ENCODE results near the gene ARHGAP24. TPM values are rescaled to one million over a fixed set of nuclear protein-coding genes. Genes with fewer than 3 reads are reported as not detected.

The ARHGAP24 gene
- total and polyA plus RNA-seq, 2 donors (not counting 1 experiment from before 2014, with no cell fraction given), result 48.4 to 141 TPM

DNA sequence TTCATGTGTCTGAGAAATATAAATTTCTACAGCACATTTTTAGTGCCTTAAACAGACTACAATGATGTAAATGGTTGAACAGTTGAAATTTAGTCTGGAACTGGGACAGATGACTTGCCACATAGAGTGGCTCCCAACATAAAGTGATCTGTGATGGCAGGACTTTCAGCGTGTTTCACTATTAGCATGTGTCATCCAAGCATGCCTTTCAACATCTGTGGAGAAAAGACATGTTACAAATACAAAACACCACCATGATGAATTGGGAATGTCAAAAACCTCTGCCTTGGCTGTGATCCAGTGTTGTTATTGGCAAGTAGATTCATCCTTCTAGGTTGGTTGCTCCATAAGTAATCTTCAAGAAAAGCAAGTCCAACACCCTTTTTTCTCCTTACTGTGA is 536.2 kb downstream of the ARHGAP24 start:
- Histone ChIP-seq H3K9me3 (ENCODE audit: control extremely low read depth in 1 of 3, control insufficient read depth in 2 of 3, insufficient read depth in 1 of 3, low read length in 2 of 3) (no peaks in the 10 kb centered on the region), H3K27me3 (replicated peaks in 1 of 4; ENCODE audit: control extremely low read depth in 1 of 4, control insufficient read depth in 3 of 4, insufficient read depth in 4 of 4, low read length in 3 of 4) (no peaks in the 10 kb centered on the region), H3K9ac (ENCODE audit: low read length) (no peak overlapping the region), H3K4me3 (ENCODE audit: control extremely low read depth in 1 of 5, extremely low read depth in 1 of 5, insufficient read depth in 1 of 5, low read depth in 2 of 5, low read length in 4 of 5) (no peak overlapping the region), H3K4me2 (replicated peaks; ENCODE audit: low read depth, low read length, poor library complexity, severe bottlenecking) (no peak overlapping the region), H3K27ac (ENCODE audit: low read length in 2 of 2) (no peak overlapping the region), H4K20me1 (ENCODE audit: control insufficient read depth, insufficient read depth, low read length, poor library complexity, severe bottlenecking) (no peaks in the 10 kb centered on the region), H3K36me3 (replicated peaks in 1 of 2; ENCODE audit: control extremely low read depth in 1 of 2, control insufficient read depth in 1 of 2, extremely low read depth in 1 of 2, insufficient read depth in 2 of 2, low read length in 1 of 2) (no peaks in the 10 kb centered on the region), H2AFZ (ENCODE audit: insufficient read depth, low read depth, low read length, poor library complexity, severe bottlenecking) (no peak overlapping the region), H3K4me1 (ENCODE audit: control insufficient read depth in 2 of 2, insufficient read depth in 2 of 2, low read length in 2 of 2) (peaks cover 15% of the 10 kb centered on the region in 2 donors), H3K79me2 (ENCODE audit: control insufficient read depth, insufficient read depth, low read length) (no peaks in the 10 kb centered on the region)
- no CpG with 5 or more reads among the region's 1 CpG for WGBS (ENCODE audit: insufficient coverage)
- POLR2A ChIA-PET, result no interaction called here
- TF ChIP-seq, protein P1, sequence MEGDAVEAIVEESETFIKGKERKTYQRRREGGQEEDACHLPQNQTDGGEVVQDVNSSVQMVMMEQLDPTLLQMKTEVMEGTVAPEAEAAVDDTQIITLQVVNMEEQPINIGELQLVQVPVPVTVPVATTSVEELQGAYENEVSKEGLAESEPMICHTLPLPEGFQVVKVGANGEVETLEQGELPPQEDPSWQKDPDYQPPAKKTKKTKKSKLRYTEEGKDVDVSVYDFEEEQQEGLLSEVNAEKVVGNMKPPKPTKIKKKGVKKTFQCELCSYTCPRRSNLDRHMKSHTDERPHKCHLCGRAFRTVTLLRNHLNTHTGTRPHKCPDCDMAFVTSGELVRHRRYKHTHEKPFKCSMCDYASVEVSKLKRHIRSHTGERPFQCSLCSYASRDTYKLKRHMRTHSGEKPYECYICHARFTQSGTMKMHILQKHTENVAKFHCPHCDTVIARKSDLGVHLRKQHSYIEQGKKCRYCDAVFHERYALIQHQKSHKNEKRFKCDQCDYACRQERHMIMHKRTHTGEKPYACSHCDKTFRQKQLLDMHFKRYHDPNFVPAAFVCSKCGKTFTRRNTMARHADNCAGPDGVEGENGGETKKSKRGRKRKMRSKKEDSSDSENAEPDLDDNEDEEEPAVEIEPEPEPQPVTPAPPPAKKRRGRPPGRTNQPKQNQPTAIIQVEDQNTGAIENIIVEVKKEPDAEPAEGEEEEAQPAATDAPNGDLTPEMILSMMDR (IDR thresholded peaks at IDR 0.05), result no peak
- no peak for TF ChIP-seq EZH2 (IDR thresholded peaks at IDR 0.05; ENCODE audit: borderline replicate concordance, insufficient read depth, low read depth, low read length, poor library complexity, severe bottlenecking)
- H3K9me3 Mint-ChIP-seq (ENCODE audit: insufficient read depth), result no peaks in the 10 kb centered on the region
- no peaks in the 10 kb centered on the region for H3K27me3 Mint-ChIP-seq
- H3K27ac Mint-ChIP-seq, result no peak overlapping the region
- ATAC-seq (ENCODE audit: low read depth) (no peak), DNase-seq (no peak)
- peaks cover 12% of the 10 kb centered on the region for H3K4me1 Mint-ChIP-seq
- CTCF ChIA-PET, result no interaction called here
- intact Hi-C loops (cut with micrococcal nuclease), result no loop called here
- H3K4me3 Mint-ChIP-seq, result no peak overlapping the region

DNA sequence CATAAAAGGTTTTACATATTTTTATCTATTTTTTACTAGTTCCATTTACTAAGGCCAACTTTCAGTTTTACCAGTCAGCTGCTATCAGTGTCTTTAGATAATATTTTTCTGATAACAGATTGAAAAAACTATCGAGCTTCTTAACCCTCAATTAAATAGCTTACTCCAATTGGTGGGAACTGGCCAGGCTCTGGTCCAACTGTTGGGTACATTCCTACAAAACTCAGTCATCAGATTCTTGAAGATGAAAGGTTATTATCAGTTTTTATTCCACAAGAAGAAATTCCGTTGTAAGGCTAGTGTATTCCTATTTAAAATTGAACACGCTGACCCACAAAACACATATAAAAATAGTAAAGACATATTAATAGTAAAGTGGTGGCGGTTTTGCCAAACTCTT is 538.7 kb downstream of the ARHGAP24 start:
- Histone ChIP-seq H2AFZ (ENCODE audit: insufficient read depth, low read depth, low read length, poor library complexity, severe bottlenecking) (no peak overlapping the region), H3K4me2 (replicated peaks; ENCODE audit: low read depth, low read length, poor library complexity, severe bottlenecking) (no peak overlapping the region), H3K79me2 (ENCODE audit: control insufficient read depth, insufficient read depth, low read length) (no peaks in the 10 kb centered on the region), H3K9ac (ENCODE audit: low read length) (no peak overlapping the region), H3K27me3 (replicated peaks in 1 of 4; ENCODE audit: control extremely low read depth in 1 of 4, control insufficient read depth in 3 of 4, insufficient read depth in 4 of 4, low read length in 3 of 4) (no peaks in the 10 kb centered on the region), H3K4me3 (ENCODE audit: control extremely low read depth in 1 of 5, extremely low read depth in 1 of 5, insufficient read depth in 1 of 5, low read depth in 2 of 5, low read length in 4 of 5) (no peak overlapping the region), H4K20me1 (ENCODE audit: control insufficient read depth, insufficient read depth, low read length, poor library complexity, severe bottlenecking) (no peaks in the 10 kb centered on the region), H3K27ac (ENCODE audit: low read length in 2 of 2) (no peak overlapping the region), H3K4me1 (ENCODE audit: control insufficient read depth in 2 of 2, insufficient read depth in 2 of 2, low read length in 2 of 2) (peaks cover 15% of the 10 kb centered on the region in 2 donors), H3K36me3 (replicated peaks in 1 of 2; ENCODE audit: control extremely low read depth in 1 of 2, control insufficient read depth in 1 of 2, extremely low read depth in 1 of 2, insufficient read depth in 2 of 2, low read length in 1 of 2) (no peaks in the 10 kb centered on the region), H3K9me3 (ENCODE audit: control extremely low read depth in 1 of 3, control insufficient read depth in 2 of 3, insufficient read depth in 1 of 3, low read length in 2 of 3) (no peaks in the 10 kb centered on the region)
- Mint-ChIP-seq H3K9me3 (ENCODE audit: insufficient read depth) (no peaks in the 10 kb centered on the region), H3K27ac (no peak overlapping the region), H3K27me3 (no peaks in the 10 kb centered on the region), H3K4me1 (peaks cover 12% of the 10 kb centered on the region), H3K4me3 (no peak overlapping the region)
- ChIA-PET POLR2A (no interaction called here), CTCF (no interaction called here)
- TF ChIP-seq, protein P1 (IDR thresholded peaks at IDR 0.05), result no peak
- no peak for TF ChIP-seq EZH2 (IDR thresholded peaks at IDR 0.05; ENCODE audit: borderline replicate concordance, insufficient read depth, low read depth, low read length, poor library complexity, severe bottlenecking)
- intact Hi-C loops (cut with micrococcal nuclease), result no loop called here
- ATAC-seq (ENCODE audit: low read depth), result no peak
- DNase-seq, result no peak
- no CpG with 5 or more reads among the region's 4 CpGs for WGBS (ENCODE audit: insufficient coverage)
